HL-60 (cell line): ENCODE results near the gene TRAPPC3L.

Experiments
- DNase-seq, 2 experiments: peaks; one replicate each; pipeline ENCODE4 v3.0.0-alpha.2; 2010 to 2020; ENCODE audit warnings: low read depth in 1 of 2, low spot score in 1 of 2
- H3K27ac ChIP-seq: fragments of 250-450 bp; sonication (Bioruptor Pico); replicated peaks from 2 replicates; pipeline ENCODE4 v1.5.1; 2020; ENCODE audit warnings: mild to moderate bottlenecking, moderate library complexity
- H3K27me3 ChIP-seq: fragments of 250-450 bp; sonication (Bioruptor Pico); 2 replicates; pipeline ENCODE4 v1.5.1; 2021; ENCODE audit warnings: mild to moderate bottlenecking, moderate library complexity; ENCODE audit not compliant: insufficient read depth, poor library complexity, severe bottlenecking
- H3K4me3 ChIP-seq: replicated peaks from 2 replicates; pipeline ENCODE4 v1.5.1; 2011; ENCODE audit warnings: mild to moderate bottlenecking, control low read depth, low read length; ENCODE audit not compliant: insufficient read depth
- GABPA ChIP-seq: IDR thresholded peaks from 2 replicates; pipeline ENCODE4 v1.6.1; 2012; ENCODE audit warnings: low read depth
- POLR2AphosphoS5 ChIP-seq: IDR thresholded peaks from 2 replicates; pipeline ENCODE4 v1.6.1; 2012; ENCODE audit warnings: low read depth
- SPI1 ChIP-seq: IDR thresholded peaks from 2 replicates; pipeline ENCODE4 v1.6.1; 2012; ENCODE audit warnings: low read depth, mild to moderate bottlenecking, borderline replicate concordance
- TF ChIP-seq, protein P1 (sequence below): IDR thresholded peaks from 2 replicates; pipeline ENCODE4 v1.6.1; 2012; ENCODE audit warnings: low read depth; ENCODE audit not compliant: insufficient replicate concordance
- TF ChIP-seq, protein P2 (sequence below): IDR thresholded peaks from one replicate; pipeline ENCODE4 v1.5.1; 2011; ENCODE audit warnings: low read length, control low read depth, inconsistent platforms; ENCODE audit not compliant: insufficient read depth

The TRAPPC3L gene

DNA sequence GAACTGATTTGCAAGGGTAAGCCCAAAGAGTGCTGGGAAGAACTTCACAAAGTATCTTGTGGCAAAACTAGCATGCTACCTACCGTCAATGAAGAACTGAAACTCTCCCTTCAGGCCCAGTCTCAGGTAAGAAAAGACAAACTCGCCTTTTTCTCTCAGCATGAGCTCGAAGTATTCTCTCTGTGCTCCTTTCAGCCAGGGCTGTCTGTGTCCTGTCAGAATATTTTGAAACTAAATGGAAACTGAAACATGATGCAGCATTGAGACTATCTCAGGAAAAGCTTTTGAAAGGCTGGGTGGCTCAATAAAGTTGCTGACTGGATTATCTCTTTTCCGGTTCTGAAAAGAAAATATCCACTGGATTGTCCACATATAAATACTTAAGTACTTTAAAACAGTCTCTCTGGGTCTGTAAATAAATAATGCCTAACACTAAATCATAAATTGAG, 33.3 kb downstream of the TRAPPC3L start:
- no peak overlapping the region for H3K27ac ChIP-seq
- TF ChIP-seq, protein P1, sequence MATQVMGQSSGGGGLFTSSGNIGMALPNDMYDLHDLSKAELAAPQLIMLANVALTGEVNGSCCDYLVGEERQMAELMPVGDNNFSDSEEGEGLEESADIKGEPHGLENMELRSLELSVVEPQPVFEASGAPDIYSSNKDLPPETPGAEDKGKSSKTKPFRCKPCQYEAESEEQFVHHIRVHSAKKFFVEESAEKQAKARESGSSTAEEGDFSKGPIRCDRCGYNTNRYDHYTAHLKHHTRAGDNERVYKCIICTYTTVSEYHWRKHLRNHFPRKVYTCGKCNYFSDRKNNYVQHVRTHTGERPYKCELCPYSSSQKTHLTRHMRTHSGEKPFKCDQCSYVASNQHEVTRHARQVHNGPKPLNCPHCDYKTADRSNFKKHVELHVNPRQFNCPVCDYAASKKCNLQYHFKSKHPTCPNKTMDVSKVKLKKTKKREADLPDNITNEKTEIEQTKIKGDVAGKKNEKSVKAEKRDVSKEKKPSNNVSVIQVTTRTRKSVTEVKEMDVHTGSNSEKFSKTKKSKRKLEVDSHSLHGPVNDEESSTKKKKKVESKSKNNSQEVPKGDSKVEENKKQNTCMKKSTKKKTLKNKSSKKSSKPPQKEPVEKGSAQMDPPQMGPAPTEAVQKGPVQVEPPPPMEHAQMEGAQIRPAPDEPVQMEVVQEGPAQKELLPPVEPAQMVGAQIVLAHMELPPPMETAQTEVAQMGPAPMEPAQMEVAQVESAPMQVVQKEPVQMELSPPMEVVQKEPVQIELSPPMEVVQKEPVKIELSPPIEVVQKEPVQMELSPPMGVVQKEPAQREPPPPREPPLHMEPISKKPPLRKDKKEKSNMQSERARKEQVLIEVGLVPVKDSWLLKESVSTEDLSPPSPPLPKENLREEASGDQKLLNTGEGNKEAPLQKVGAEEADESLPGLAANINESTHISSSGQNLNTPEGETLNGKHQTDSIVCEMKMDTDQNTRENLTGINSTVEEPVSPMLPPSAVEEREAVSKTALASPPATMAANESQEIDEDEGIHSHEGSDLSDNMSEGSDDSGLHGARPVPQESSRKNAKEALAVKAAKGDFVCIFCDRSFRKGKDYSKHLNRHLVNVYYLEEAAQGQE: no peak
- TF ChIP-seq POLR2AphosphoS5 (no peak), SPI1 (no peak), GABPA (no peak)
- TF ChIP-seq, protein P2, sequence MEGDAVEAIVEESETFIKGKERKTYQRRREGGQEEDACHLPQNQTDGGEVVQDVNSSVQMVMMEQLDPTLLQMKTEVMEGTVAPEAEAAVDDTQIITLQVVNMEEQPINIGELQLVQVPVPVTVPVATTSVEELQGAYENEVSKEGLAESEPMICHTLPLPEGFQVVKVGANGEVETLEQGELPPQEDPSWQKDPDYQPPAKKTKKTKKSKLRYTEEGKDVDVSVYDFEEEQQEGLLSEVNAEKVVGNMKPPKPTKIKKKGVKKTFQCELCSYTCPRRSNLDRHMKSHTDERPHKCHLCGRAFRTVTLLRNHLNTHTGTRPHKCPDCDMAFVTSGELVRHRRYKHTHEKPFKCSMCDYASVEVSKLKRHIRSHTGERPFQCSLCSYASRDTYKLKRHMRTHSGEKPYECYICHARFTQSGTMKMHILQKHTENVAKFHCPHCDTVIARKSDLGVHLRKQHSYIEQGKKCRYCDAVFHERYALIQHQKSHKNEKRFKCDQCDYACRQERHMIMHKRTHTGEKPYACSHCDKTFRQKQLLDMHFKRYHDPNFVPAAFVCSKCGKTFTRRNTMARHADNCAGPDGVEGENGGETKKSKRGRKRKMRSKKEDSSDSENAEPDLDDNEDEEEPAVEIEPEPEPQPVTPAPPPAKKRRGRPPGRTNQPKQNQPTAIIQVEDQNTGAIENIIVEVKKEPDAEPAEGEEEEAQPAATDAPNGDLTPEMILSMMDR: no peak
- no peaks in the 10 kb centered on the region for H3K27me3 ChIP-seq
- no peak overlapping the region for H3K4me3 ChIP-seq
- DNase-seq: no peak

DNA sequence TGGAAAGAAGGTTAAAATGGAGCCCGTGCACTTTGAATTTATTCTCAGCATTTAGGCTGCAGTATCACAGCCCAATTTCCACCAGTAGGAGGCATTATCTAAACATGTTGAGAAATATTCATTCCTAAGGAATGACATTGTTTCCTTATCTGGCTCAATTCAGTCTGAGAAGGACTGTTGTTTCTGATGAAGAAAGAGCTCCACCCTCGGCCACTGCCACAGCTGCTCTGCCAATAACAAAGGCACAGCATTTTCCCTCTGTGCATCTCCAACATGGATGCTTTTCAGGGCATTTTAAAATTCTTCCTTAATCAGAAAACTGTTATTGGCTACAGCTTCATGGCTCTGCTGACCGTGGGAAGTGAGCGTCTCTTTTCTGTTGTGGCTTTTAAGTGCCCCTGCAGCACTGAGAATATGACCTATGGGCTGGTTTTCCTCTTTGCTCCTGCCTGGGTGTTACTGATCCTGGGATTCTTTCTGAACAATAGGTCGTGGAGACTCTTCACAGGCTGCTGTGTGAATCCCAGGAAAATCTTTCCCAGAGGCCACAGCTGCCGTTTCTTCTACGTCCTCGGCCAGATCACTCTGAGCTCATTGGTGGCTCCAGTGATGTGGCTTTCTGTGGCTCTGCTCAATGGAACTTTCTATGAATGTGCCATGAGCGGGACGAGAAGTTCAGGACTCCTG, 33.9 kb downstream of the TRAPPC3L start, which contains the start of gene CALHM5:
Gene CALHM5, plus strand, starts transcription at position 216 of the 687 bp plus-strand sequence. Its CDS starts 58 bp downstream, at position 274.
- Histone ChIP-seq H3K27ac (no peak within 1 kb of the TSS), H3K27me3 (no peaks in the 10 kb centered on the region), H3K4me3 (no peak within 1 kb of the TSS)
- peak in 1 of 2 experiments; percentile 3 for DNase-seq
- TF ChIP-seq SPI1: no peak
- TF ChIP-seq, protein P1: no peak
- TF ChIP-seq GABPA: no peak
- TF ChIP-seq, protein P2: no peak
- TF ChIP-seq POLR2AphosphoS5: no peak

DNA sequence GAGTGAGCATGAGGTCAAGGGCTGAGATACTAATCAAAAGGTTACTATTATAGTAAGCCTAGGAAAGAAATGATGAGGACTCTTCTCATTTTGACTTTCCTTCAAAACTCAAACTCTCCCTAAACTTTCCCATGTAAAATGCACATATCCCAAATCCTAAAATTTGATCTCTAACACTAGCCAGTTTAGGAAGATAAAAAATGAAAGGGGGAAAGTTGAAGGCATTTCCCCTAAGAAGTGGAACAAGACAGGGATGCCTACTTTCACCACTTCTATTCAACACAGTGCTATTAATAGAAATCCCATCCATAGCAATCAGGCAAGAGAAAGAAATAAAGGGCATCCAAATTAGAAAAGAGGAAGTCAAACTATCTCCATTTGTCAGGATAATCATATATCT, 37.0 kb downstream of the TRAPPC3L start:
- Histone ChIP-seq H3K4me3 (no peak overlapping the region), H3K27me3 (no peaks in the 10 kb centered on the region), H3K27ac (no peak overlapping the region)
- TF ChIP-seq SPI1 (peak; percentile 59; the same call in 1 of the 2 replicates), POLR2AphosphoS5 (no peak)
- DNase-seq: no peak

DNA sequence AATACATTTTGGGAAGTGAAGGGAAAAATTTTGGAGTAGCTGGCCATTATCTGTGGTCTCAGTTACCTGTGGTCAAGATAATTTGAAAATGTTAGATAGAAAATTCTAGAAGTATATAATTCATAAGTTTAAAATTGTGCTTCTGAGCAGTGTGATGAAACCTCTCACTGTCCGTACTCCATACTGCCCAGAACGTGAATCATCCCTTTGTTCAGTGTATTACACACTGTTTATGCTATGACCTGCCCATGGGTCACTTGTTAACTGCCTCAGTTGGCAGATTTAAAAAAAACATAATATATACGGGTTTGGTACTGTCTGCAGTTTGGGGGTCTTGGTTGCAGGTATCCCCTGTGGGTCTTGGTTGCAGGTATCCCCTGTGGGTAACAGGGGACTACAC, 38.2 kb downstream of the TRAPPC3L start:
- no peak for DNase-seq
- Histone ChIP-seq H3K27me3 (no peaks in the 10 kb centered on the region), H3K4me3 (no peak overlapping the region), H3K27ac (no peak overlapping the region)
- TF ChIP-seq SPI1: no peak
